ENCODE data around the gene NOS3. TPM values are rescaled to one million over a fixed set of nuclear protein-coding genes. Genes with fewer than 3 reads are reported as not detected.

Gene NOS3
- total and polyA plus RNA-seq, 9 of the 15 experiments (the other 6 are each of a cell fraction or from before 2014, with no cell fraction given) = 1.1 to 121 (median 23.6) TPM

GRCh38 chr7:150964593-150965111 lies 26.2 kb upstream of the NOS3 start (continued):
- TF ChIP-seq CTBP1 (IDR thresholded peaks at IDR 0.05; ENCODE audit: borderline replicate concordance) = peak; percentile 59
- peak; percentile 55 for TF ChIP-seq POLR2G (IDR thresholded peaks at IDR 0.05; ENCODE audit: low read depth, low read length)
- TF ChIP-seq, protein P1, sequence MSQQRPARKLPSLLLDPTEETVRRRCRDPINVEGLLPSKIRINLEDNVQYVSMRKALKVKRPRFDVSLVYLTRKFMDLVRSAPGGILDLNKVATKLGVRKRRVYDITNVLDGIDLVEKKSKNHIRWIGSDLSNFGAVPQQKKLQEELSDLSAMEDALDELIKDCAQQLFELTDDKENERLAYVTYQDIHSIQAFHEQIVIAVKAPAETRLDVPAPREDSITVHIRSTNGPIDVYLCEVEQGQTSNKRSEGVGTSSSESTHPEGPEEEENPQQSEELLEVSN (IDR thresholded peaks at IDR 0.05; ENCODE audit: borderline replicate concordance in 1 of 2, extremely low read depth in 1 of 2, insufficient read depth in 1 of 2, insufficient read length in 1 of 2, low read depth in 1 of 2, low read length in 1 of 2, poor library complexity in 1 of 2, severe bottlenecking in 1 of 2) = no peak
- TF ChIP-seq CXXC5 (CRISPR knock-in tag; IDR thresholded peaks at IDR 0.05) = peak; percentile 47
- peak; percentile 21; the same call in 1 of the 2 replicates for TF ChIP-seq TFAP4 (CRISPR knock-in tag; IDR thresholded peaks at IDR 0.05; ENCODE audit: borderline replicate concordance)
- TF ChIP-seq RAD21 (CRISPR knock-in tag; conservative IDR thresholded peaks at IDR 0.05 in 1 of 2, IDR thresholded peaks at IDR 0.05 in 1 of 2) = peak in 1 of 2 experiments; percentile 61; a peak in 3 of 4 replicates
- peak; percentile 49; the same call in 1 of the 2 replicates for TF ChIP-seq RBFOX2 (IDR thresholded peaks at IDR 0.05; ENCODE audit: low read depth, low read length)
- TF ChIP-seq, protein P2, sequence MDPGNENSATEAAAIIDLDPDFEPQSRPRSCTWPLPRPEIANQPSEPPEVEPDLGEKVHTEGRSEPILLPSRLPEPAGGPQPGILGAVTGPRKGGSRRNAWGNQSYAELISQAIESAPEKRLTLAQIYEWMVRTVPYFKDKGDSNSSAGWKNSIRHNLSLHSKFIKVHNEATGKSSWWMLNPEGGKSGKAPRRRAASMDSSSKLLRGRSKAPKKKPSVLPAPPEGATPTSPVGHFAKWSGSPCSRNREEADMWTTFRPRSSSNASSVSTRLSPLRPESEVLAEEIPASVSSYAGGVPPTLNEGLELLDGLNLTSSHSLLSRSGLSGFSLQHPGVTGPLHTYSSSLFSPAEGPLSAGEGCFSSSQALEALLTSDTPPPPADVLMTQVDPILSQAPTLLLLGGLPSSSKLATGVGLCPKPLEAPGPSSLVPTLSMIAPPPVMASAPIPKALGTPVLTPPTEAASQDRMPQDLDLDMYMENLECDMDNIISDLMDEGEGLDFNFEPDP (CRISPR knock-in tag; IDR thresholded peaks at IDR 0.05) = no peak
- TF ChIP-seq NFIC (IDR thresholded peaks at IDR 0.05) = peak; percentile 96
- peak; percentile 42 for TF ChIP-seq BRD9 (IDR thresholded peaks at IDR 0.05; ENCODE audit: low read depth, partially characterized antibody)
- TF ChIP-seq ETS1 (conservative IDR thresholded peaks at IDR 0.05; ENCODE audit: control insufficient read depth, low read depth, low read length) = peak; percentile 23; the same call in 1 of the 2 replicates
- TF ChIP-seq ERF (CRISPR knock-in tag; IDR thresholded peaks at IDR 0.05) = peak; percentile 85; the same call in 1 of the 2 replicates
- TF ChIP-seq CTCFL (IDR thresholded peaks at IDR 0.05; ENCODE audit: borderline replicate concordance, insufficient read depth, low read depth, low read length, poor library complexity, severe bottlenecking) = peak; percentile 8
- TF ChIP-seq ATF3 (IDR thresholded peaks at IDR 0.05) = no peak
- peak; percentile 69 for TF ChIP-seq ATF3 (CRISPR knock-in tag; conservative IDR thresholded peaks at IDR 0.05)
- peak; percentile 80; the same call in 1 of the 2 replicates for TF ChIP-seq SMAD4 (CRISPR knock-in tag; conservative IDR thresholded peaks at IDR 0.05)
- peak; percentile 63; the same call in 1 of the 2 replicates for TF ChIP-seq ZNF311 (CRISPR knock-in tag; IDR thresholded peaks at IDR 0.05)
- peak; percentile 28; the same call in 1 of the 2 replicates for TF ChIP-seq ZNF316 (IDR thresholded peaks at IDR 0.05)
- TF ChIP-seq MEIS2 (IDR thresholded peaks at IDR 0.05; ENCODE audit: partially characterized antibody) = peak; percentile 54

Measured in K562 (cell line).